Panc1 (cell line): Measurements from ENCODE around the gene PDK4. TPM values are rescaled to one million over a fixed set of nuclear protein-coding genes. Genes with fewer than 3 reads are reported as not detected.

Experiments used
- ATAC-seq: fragments of 200-7000 bp; cut with Tn5 transposase; 2 replicates; pipeline ENCODE4 v1.9.1; 2020; ENCODE audit warnings: mild to moderate bottlenecking, moderate library complexity
- BruUV-seq: library from RNA; stranded (reverse); fragments of 400-500 nt; replicated peaks from 2 replicates; lab custom pipeline; 2021; lab: Mats Ljungman, UMichigan
- CTCF ChIA-PET: fragments of 300-600 bp; sonication (Branson Sonifier 250); formaldehyde crosslinking; loops from one replicate; lab custom pipeline; 2022; ENCODE audit warnings: antibody characterized with exemption; lab: Charles Lee
- POLR2A ChIA-PET: fragments of 300-600 bp; sonication (Branson Sonifier 250); formaldehyde crosslinking; loops from one replicate; lab custom pipeline; 2022; ENCODE audit warnings: antibody characterized with exemption; lab: Charles Lee
- DNase-seq: peaks from one replicate; pipeline ENCODE4 v3.0.0-alpha.2; 2010; ENCODE audit warnings: low read depth, low spot score
- H3K27ac ChIP-seq: 2 replicates; pipeline ENCODE4 v1.5.1; 2011; ENCODE audit warnings: mild to moderate bottlenecking, low read length, inconsistent platforms
- H3K27me3 ChIP-seq: fragments of 200-500 bp; sonication (Bioruptor generic); 2 replicates; pipeline ENCODE4 v1.6.0; 2014; ENCODE audit warnings: low read length, inconsistent platforms; ENCODE audit not compliant: control insufficient read depth, insufficient read depth
- H3K36me3 ChIP-seq: fragments of 200-500 bp; sonication (Bioruptor generic); 2 replicates; pipeline ENCODE4 v1.5.1; 2014; ENCODE audit warnings: inconsistent platforms, mild to moderate bottlenecking, low read length, moderate library complexity; ENCODE audit not compliant: control insufficient read depth, insufficient read depth
- H3K4me1 ChIP-seq: 2 replicates; pipeline ENCODE4 v1.5.1; 2011; ENCODE audit warnings: inconsistent platforms, mild to moderate bottlenecking, low read length, moderate library complexity; ENCODE audit not compliant: control insufficient read depth, insufficient read depth
- H3K4me3 ChIP-seq, 2 experiments: 2 replicates each; pipeline ENCODE4 v1.5.1; 2011 to 2012; ENCODE audit warnings: low read depth in 2 of 2, low read length in 2 of 2, mild to moderate bottlenecking in 2 of 2, inconsistent platforms in 1 of 2, moderate library complexity in 1 of 2
- H3K9me3 ChIP-seq: fragments of 200-500 bp; sonication (Bioruptor generic); 2 replicates; pipeline ENCODE4 v1.5.1; 2014; ENCODE audit warnings: low read depth, mild to moderate bottlenecking, inconsistent platforms, low read length, moderate library complexity; ENCODE audit not compliant: control insufficient read depth, insufficient read depth
- CTCF ChIP-seq: fragments of 450-650 bp; IDR thresholded peaks from 2 replicates; pipeline ENCODE4 v1.5.1; 2017; ENCODE audit warnings: mild to moderate bottlenecking
- POLR2AphosphoS5 ChIP-seq: IDR thresholded peaks from 2 replicates; pipeline ENCODE4 v1.6.1; 2012; ENCODE audit warnings: mild to moderate bottlenecking, low read depth, low read length, moderate library complexity
- REST ChIP-seq, 2 experiments: IDR thresholded peaks; 2 replicates each; pipeline ENCODE4 v1.6.1; 2011 to 2012; ENCODE audit warnings: low read depth in 2 of 2, control low read depth in 1 of 2, low read length in 1 of 2, mild to moderate bottlenecking in 1 of 2, moderate library complexity in 1 of 2; ENCODE audit not compliant: insufficient read depth in 1 of 2
- SIN3A ChIP-seq: IDR thresholded peaks from 2 replicates; pipeline ENCODE4 v1.6.1; 2012; ENCODE audit warnings: low read depth, mild to moderate bottlenecking, low read length, moderate library complexity, borderline replicate concordance; ENCODE audit not compliant: insufficient read depth
- TCF7L2 ChIP-seq: IDR thresholded peaks from 2 replicates; pipeline ENCODE4 v1.6.1; 2011; ENCODE audit warnings: mild to moderate bottlenecking, low read depth, low read length, inconsistent platforms
- in situ Hi-C: cut with HindIII; loops from 2 replicates; pipeline ENCODE4 v1.10.0; 2016; ENCODE audit warnings: low sequenced_read_pairs, low pct_unique_long_range_greater_than_20kb
- intact Hi-C: fragments of 100-400 bp; cut with micrococcal nuclease; formaldehyde crosslinking; loops from one replicate; pipeline ENCODE4 v1.10.0; 2022; ENCODE audit not compliant: unreplicated experiment
- total RNA-seq: library from RNA; stranded (reverse); gene quantifications from one replicate; pipeline ENCODE4 v1.2.1, GENCODE V29; 2021; ENCODE audit not compliant: unreplicated experiment

PDK4 gene
- total RNA-seq, 1 experiment from 2014 or later, result 1.4 TPM

- ATAC-seq (peak; percentile 93), DNase-seq (peak; percentile 78)
- Histone ChIP-seq H3K4me3 (peak overlapping the region; percentile 15 to 25; a peak in 3 of 4 replicates), H3K36me3 (no peaks in the 10 kb centered on the region), H3K27ac (no peak overlapping the region), H3K4me1 (no peaks in the 10 kb centered on the region; the same call in 1 of the 2 replicates), H3K27me3 (no peaks in the 10 kb centered on the region), H3K9me3 (no peaks in the 10 kb centered on the region)
- in situ Hi-C loops, result no loop called here
- peak; percentile 75 for TF ChIP-seq CTCF
- no peak for TF ChIP-seq POLR2AphosphoS5
- no peak for TF ChIP-seq SIN3A
- no TSS peak for BruUV-seq
- intact Hi-C loops, result no loop called here
- POLR2A ChIA-PET, result interaction anchor here (0.6 kb wide), 1 partner anchor 136 kb away, joined by 3 read pairs; no protein-coding TSS in a partner anchor
- CTCF ChIA-PET, result interaction anchor here (0.6 to 1.1 kb wide), 9 partner anchors 33 to 1119 kb away, joined by 3 to 10 read pairs (median 5); no protein-coding TSS in a partner anchor
These were observed 51.2 kb downstream of the PDK4 start for GRCh38 chr7:95545007-95545615.

DNA sequence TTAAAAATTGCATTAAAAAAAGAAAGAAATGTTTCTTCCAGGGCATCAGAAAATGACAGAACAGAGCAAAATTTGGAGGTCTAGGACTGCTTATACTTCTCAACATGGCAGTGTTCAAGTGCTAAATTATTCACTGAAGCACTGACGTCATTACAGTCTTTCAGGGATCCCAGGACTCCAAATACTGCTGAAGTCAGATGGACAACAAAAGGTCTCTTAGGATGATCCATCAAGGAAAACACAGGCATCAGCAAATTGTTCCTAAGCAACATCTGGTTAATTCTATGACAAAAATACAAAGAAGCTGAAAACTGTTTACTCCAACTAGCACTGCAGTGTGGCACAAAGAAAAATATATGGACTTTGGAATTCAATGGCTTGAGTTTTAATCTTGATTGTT is 52.1 kb downstream of the PDK4 start:
- no peak for ATAC-seq
- no peak overlapping the region for H3K4me3 ChIP-seq
- in situ Hi-C loops (no loop called here), intact Hi-C loops (no loop called here)
- no peaks in the 10 kb centered on the region for H3K36me3 ChIP-seq
- CTCF ChIA-PET, result interaction anchor here (0.7 to 1.0 kb wide), 2 partner anchors 32 to 1118 kb away, joined by 3 to 9 read pairs; no protein-coding TSS in a partner anchor
- H3K9me3 ChIP-seq, result no peaks in the 10 kb centered on the region
- POLR2A ChIA-PET, result interaction anchor here (0.6 kb wide), 1 partner anchor 137 kb away, joined by 3 read pairs; no protein-coding TSS in a partner anchor
- TF ChIP-seq POLR2AphosphoS5 (no peak), CTCF (no peak), SIN3A (no peak), REST (IDR thresholded peaks at IDR 0.05; ENCODE audit: insufficient read depth in 1 of 2, low read depth in 2 of 2, low read length in 1 of 2) (no peak), TCF7L2 (no peak)
- BruUV-seq, result no TSS peak
- no peaks in the 10 kb centered on the region for H3K27me3 ChIP-seq
- no peak overlapping the region for H3K27ac ChIP-seq
- no peaks in the 10 kb centered on the region for H3K4me1 ChIP-seq
- no peak for DNase-seq
